Spinal cord (tissue), 10 donors: Measurements from ENCODE around the gene ERC2. TPM values are rescaled to one million over a fixed set of nuclear protein-coding genes. Genes with fewer than 3 reads are reported as not detected.
A peak's percentile ranks its signal among the peaks of the same experiment; 100 is the strongest.

ENCODE experiments used
- DNase-seq, 6 donors: peaks; one replicate each; pipeline versions ENCODE4 v3.0.0 to v3.0.0-alpha.2; 2013 to 2015; ENCODE audit warnings: low spot score in 6 of 6, low read depth in 4 of 6
- H3K27ac ChIP-seq: one replicate; pipeline ENCODE4 v1.5.1; 2013; ENCODE audit warnings: low read depth, low read length, control low read depth
- H3K27me3 ChIP-seq: one replicate; pipeline ENCODE4 v1.6.1; 2013; ENCODE audit warnings: low read length; ENCODE audit not compliant: control insufficient read depth, insufficient read depth
- H3K36me3 ChIP-seq: one replicate; pipeline ENCODE4 v1.6.1; 2013; ENCODE audit warnings: low read length; ENCODE audit not compliant: control insufficient read depth, insufficient read depth
- H3K4me1 ChIP-seq: one replicate; pipeline ENCODE4 v1.6.1; 2013; ENCODE audit warnings: low read length; ENCODE audit not compliant: control insufficient read depth, insufficient read depth
- H3K4me3 ChIP-seq: one replicate; pipeline ENCODE4 v1.5.1; 2013; ENCODE audit warnings: low read depth, low read length, control low read depth
- H3K9me3 ChIP-seq: one replicate; pipeline ENCODE4 v1.6.1; 2013; ENCODE audit warnings: low read length; ENCODE audit not compliant: control insufficient read depth, insufficient read depth
- WGBS: methylation state at CpG from one replicate; pipeline ENCODE4 v1.1.5; 2013; ENCODE audit warnings: missing lambda C conversion rate; ENCODE audit not compliant: insufficient coverage; 5-methylcytosine and 5-hydroxymethylcytosine counted together
- polyA plus RNA-seq, 2 donors: library from polyadenylated mRNA; unstranded; fragments of 120-200 nt; gene quantifications; one replicate each; pipeline ENCODE4 v1.2.1, GENCODE V29; 2013; ENCODE audit not compliant: insufficient read length in 2 of 2
- total RNA-seq, 2 donors: library from RNA; depleted of rRNA in 1 of 2; stranded (reverse); fragments of 120-200 nt in 1 of 2; fragments of >200 nt in 1 of 2; gene quantifications; one replicate each; pipeline versions ENCODE4 v1.2.3 to v1.2.4, GENCODE V29; 2013 to 2014
- donor health status: healthy.

ERC2 gene
- total and polyA plus RNA-seq, 4 donors: 24.0 to 51.3 (median 29.7) TPM

DNA sequence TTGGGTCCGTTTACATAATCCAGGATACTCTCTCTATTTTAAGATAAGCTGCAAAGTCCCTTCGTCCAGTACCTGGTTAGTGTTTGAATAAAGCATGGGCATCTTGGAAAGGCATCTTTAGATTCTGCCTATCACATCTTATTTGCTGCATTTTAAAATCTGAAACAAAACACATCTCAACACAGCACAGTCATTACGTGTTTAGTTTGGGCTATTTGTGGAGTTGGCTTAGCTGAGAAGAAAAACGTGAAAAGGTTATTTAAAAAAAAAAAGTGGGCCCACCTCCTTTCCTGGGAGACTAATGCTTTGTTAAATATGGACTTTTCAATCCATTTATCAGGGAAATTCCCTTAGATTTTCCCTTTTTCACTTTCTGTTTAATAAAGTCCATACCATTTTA is 806.7 kb downstream of the ERC2 start:
- no peak for DNase-seq
- Histone ChIP-seq H3K27me3 (no peaks in the 10 kb centered on the region), H3K4me1 (peaks cover 6% of the 10 kb centered on the region), H3K36me3 (no peaks in the 10 kb centered on the region), H3K27ac (no peak overlapping the region), H3K9me3 (no peaks in the 10 kb centered on the region), H3K4me3 (no peak overlapping the region)
- WGBS: no CpG with 5 or more reads among the region's 4 CpGs

DNA sequence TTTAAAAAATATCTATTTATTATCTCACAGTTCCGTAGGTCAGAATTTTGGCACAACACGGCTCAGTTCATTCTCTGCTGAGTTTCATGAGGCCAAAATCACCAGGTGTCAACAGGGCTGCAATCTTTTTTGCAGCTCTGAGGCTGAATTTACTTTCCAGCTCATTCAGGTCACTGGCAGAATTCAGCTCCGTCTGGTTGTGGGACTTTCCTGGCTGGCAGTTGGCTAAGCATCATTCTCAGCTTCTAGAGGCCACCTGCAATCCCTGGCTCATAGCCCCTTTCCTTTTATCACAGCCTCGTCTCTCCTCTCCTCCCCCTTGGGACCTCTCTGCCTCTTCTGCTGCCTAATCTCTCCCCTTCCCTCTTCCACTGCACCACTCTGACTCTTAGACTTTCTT is 807.1 kb downstream of the ERC2 start:
- H3K4me3 ChIP-seq: no peak overlapping the region
- no peaks in the 10 kb centered on the region for H3K36me3 ChIP-seq
- DNase-seq: peak in 2 of 6 donors; percentile 47 to 78
- peaks cover 6% of the 10 kb centered on the region for H3K4me1 ChIP-seq
- 32% methylated on average over 4 of the region's 4 CpGs for WGBS
- H3K27me3 ChIP-seq: no peaks in the 10 kb centered on the region
- no peaks in the 10 kb centered on the region for H3K9me3 ChIP-seq
- H3K27ac ChIP-seq: no peak overlapping the region

- DNase-seq: no peak
- H3K36me3 ChIP-seq: no peaks in the 10 kb centered on the region
- H3K27me3 ChIP-seq: no peaks in the 10 kb centered on the region
- H3K4me3 ChIP-seq: no peak overlapping the region
- H3K27ac ChIP-seq: no peak overlapping the region
- H3K9me3 ChIP-seq: no peaks in the 10 kb centered on the region
- WGBS: 57% methylated on average over 1 of the region's 2 CpGs
- peaks cover 6% of the 10 kb centered on the region for H3K4me1 ChIP-seq
Observed at GRCh38 chr3:55660642-55661041, 807.6 kb downstream of the ERC2 start.

GRCh38 chr3:55659701-55660100 is 808.6 kb downstream of the ERC2 start:
- peak in 1 of 6 donors; percentile 75 for DNase-seq
- WGBS: 88% methylated on average over 5 of the region's 5 CpGs
- H3K4me1 ChIP-seq: peaks cover 6% of the 10 kb centered on the region
- no peak overlapping the region for H3K4me3 ChIP-seq
- no peaks in the 10 kb centered on the region for H3K36me3 ChIP-seq
- no peaks in the 10 kb centered on the region for H3K9me3 ChIP-seq
- H3K27me3 ChIP-seq: no peaks in the 10 kb centered on the region
- H3K27ac ChIP-seq: no peak overlapping the region

- 60% methylated on average over 7 of the region's 8 CpGs for WGBS
- H3K36me3 ChIP-seq: no peaks in the 10 kb centered on the region
- no peak overlapping the region for H3K27ac ChIP-seq
- no peaks in the 10 kb centered on the region for H3K9me3 ChIP-seq
- H3K27me3 ChIP-seq: no peaks in the 10 kb centered on the region
- peaks cover 3% of the 10 kb centered on the region for H3K4me1 ChIP-seq
- DNase-seq: peak in 2 of 6 donors; percentile 27 to 76
- H3K4me3 ChIP-seq: no peak overlapping the region
Observed at GRCh38 chr3:55658690-55659562, 809.3 kb downstream of the ERC2 start.

- Histone ChIP-seq H3K9me3 (no peaks in the 10 kb centered on the region), H3K27ac (no peak overlapping the region), H3K4me1 (peaks cover 3% of the 10 kb centered on the region), H3K27me3 (no peaks in the 10 kb centered on the region), H3K36me3 (no peaks in the 10 kb centered on the region), H3K4me3 (no peak overlapping the region)
- no CpG with 5 or more reads among the region's 1 CpG for WGBS
- DNase-seq: no peak
Observed at GRCh38 chr3:55658270-55658669, 810.0 kb downstream of the ERC2 start.

GRCh38 chr3:55655544-55655943 is 812.7 kb downstream of the ERC2 start:
- H3K36me3 ChIP-seq: no peaks in the 10 kb centered on the region
- no peak for DNase-seq
- no peaks in the 10 kb centered on the region for H3K9me3 ChIP-seq
- WGBS: no CpG with 5 or more reads among the region's 1 CpG
- peaks cover 3% of the 10 kb centered on the region for H3K4me1 ChIP-seq
- no peak overlapping the region for H3K27ac ChIP-seq
- H3K4me3 ChIP-seq: no peak overlapping the region
- no peaks in the 10 kb centered on the region for H3K27me3 ChIP-seq

GRCh38 chr3:55654123-55654760 is 814.0 kb downstream of the ERC2 start:
- 70% methylated on average over 2 of the region's 7 CpGs for WGBS
- no peak for DNase-seq
- Histone ChIP-seq H3K27me3 (no peaks in the 10 kb centered on the region), H3K36me3 (no peaks in the 10 kb centered on the region), H3K4me1 (peaks cover 2% of the 10 kb centered on the region), H3K4me3 (no peak overlapping the region), H3K9me3 (no peaks in the 10 kb centered on the region), H3K27ac (no peak overlapping the region)

DNA sequence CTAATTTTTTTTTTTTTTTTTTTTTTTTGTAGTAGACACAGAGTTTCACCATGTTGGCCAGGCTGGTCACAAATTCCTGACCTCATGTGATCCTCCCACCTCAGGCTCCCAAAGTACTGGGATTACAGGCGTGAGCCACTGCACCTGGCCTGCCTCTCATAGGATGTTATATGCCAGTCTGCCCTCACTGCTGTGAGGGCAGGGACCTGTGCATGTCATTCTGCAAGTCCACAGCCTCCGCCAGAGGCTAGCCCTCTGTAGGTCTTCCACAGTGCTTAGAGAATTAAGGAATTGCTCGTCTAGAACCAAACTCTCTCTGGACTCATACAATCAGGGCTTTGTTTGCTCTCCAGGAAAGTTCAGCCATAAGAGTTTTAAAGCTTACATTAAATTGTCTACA is 817.3 kb downstream of the ERC2 start:
- Histone ChIP-seq H3K4me3 (no peak overlapping the region), H3K9me3 (no peaks in the 10 kb centered on the region), H3K4me1 (peaks cover 11% of the 10 kb centered on the region), H3K36me3 (no peaks in the 10 kb centered on the region), H3K27me3 (no peaks in the 10 kb centered on the region), H3K27ac (no peak overlapping the region)
- 70% methylated on average over 3 of the region's 3 CpGs for WGBS
- no peak for DNase-seq

GRCh38 chr3:55650011-55650410 is 818.3 kb downstream of the ERC2 start:
- Histone ChIP-seq H3K4me3 (no peak overlapping the region), H3K27me3 (no peaks in the 10 kb centered on the region), H3K27ac (no peak overlapping the region), H3K9me3 (no peaks in the 10 kb centered on the region), H3K4me1 (peaks cover 11% of the 10 kb centered on the region), H3K36me3 (no peaks in the 10 kb centered on the region)
- 83% methylated on average over 4 of the region's 4 CpGs for WGBS
- no peak for DNase-seq
